ENCODE results near the gene NMT2. TPM values are rescaled to one million over a fixed set of nuclear protein-coding genes. Genes with fewer than 3 reads are reported as not detected.

NMT2 gene
- polyA plus RNA-seq, 1 donor from 2014 or later: 24.6 TPM

DNA sequence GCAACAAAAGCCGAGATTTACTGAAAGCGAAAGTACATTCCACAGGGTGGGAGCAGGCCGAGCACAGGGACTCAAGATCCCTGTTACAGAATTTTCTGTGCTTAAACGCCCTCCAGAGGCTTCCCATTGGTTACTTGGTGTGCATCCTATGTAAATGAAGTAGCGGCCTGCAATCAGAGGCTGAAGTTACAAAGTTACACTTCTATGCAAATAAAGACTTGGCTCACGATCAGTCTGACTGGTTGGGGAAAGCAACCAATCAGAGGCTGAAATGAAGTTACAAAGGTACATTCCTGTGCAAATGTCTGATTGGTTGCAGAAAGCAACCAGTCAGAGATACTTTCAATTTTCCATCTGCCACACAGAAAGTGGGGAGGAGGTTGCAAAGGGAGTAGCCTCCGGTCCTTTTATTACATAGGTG is 84.0 kb downstream of the NMT2 start:
- H3K4me2 ChIP-seq (ENCODE audit: low read length): no peak overlapping the region
- no peaks in the 10 kb centered on the region for H3F3A ChIP-seq (ENCODE audit: insufficient read depth, low read length, poor library complexity, severe bottlenecking)
- no peaks in the 10 kb centered on the region for H3K9me3 ChIP-seq (ENCODE audit: low read length)
- no peaks in the 10 kb centered on the region for H3K27me3 ChIP-seq (ENCODE audit: insufficient read depth, low read depth, low read length)
- H3K27ac ChIP-seq (ENCODE audit: low read length): no peak overlapping the region
- H3K9me2 ChIP-seq (ENCODE audit: insufficient read depth, low read length): no peaks in the 10 kb centered on the region
- H3K36me3 ChIP-seq (ENCODE audit: insufficient read depth, low read length): no peaks in the 10 kb centered on the region
- no peak overlapping the region for H3K4me3 ChIP-seq (ENCODE audit: low read length)
- no peak for TF ChIP-seq POLR2AphosphoS5 (IDR thresholded peaks at IDR 0.05)
- no peak for TF ChIP-seq SMC3 (conservative IDR thresholded peaks at IDR 0.05; ENCODE audit: poor library complexity)
- TF ChIP-seq, protein P1, sequence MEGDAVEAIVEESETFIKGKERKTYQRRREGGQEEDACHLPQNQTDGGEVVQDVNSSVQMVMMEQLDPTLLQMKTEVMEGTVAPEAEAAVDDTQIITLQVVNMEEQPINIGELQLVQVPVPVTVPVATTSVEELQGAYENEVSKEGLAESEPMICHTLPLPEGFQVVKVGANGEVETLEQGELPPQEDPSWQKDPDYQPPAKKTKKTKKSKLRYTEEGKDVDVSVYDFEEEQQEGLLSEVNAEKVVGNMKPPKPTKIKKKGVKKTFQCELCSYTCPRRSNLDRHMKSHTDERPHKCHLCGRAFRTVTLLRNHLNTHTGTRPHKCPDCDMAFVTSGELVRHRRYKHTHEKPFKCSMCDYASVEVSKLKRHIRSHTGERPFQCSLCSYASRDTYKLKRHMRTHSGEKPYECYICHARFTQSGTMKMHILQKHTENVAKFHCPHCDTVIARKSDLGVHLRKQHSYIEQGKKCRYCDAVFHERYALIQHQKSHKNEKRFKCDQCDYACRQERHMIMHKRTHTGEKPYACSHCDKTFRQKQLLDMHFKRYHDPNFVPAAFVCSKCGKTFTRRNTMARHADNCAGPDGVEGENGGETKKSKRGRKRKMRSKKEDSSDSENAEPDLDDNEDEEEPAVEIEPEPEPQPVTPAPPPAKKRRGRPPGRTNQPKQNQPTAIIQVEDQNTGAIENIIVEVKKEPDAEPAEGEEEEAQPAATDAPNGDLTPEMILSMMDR (IDR thresholded peaks at IDR 0.05; ENCODE audit: poor library complexity, severe bottlenecking): no peak
- no peak for TF ChIP-seq RAD21 (conservative IDR thresholded peaks at IDR 0.05)
- TF ChIP-seq, protein P2, sequence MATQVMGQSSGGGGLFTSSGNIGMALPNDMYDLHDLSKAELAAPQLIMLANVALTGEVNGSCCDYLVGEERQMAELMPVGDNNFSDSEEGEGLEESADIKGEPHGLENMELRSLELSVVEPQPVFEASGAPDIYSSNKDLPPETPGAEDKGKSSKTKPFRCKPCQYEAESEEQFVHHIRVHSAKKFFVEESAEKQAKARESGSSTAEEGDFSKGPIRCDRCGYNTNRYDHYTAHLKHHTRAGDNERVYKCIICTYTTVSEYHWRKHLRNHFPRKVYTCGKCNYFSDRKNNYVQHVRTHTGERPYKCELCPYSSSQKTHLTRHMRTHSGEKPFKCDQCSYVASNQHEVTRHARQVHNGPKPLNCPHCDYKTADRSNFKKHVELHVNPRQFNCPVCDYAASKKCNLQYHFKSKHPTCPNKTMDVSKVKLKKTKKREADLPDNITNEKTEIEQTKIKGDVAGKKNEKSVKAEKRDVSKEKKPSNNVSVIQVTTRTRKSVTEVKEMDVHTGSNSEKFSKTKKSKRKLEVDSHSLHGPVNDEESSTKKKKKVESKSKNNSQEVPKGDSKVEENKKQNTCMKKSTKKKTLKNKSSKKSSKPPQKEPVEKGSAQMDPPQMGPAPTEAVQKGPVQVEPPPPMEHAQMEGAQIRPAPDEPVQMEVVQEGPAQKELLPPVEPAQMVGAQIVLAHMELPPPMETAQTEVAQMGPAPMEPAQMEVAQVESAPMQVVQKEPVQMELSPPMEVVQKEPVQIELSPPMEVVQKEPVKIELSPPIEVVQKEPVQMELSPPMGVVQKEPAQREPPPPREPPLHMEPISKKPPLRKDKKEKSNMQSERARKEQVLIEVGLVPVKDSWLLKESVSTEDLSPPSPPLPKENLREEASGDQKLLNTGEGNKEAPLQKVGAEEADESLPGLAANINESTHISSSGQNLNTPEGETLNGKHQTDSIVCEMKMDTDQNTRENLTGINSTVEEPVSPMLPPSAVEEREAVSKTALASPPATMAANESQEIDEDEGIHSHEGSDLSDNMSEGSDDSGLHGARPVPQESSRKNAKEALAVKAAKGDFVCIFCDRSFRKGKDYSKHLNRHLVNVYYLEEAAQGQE (IDR thresholded peaks at IDR 0.05; ENCODE audit: borderline replicate concordance): no peak
- TF ChIP-seq EZH2 (IDR thresholded peaks at IDR 0.05; ENCODE audit: borderline replicate concordance, insufficient read depth, low read length, poor library complexity, severe bottlenecking): no peak
- TF ChIP-seq TAF1 (IDR thresholded peaks at IDR 0.05; ENCODE audit: low read depth): no peak
- TF ChIP-seq EP300 (conservative IDR thresholded peaks at IDR 0.05; ENCODE audit: poor library complexity, severe bottlenecking): no peak
- no peak for TF ChIP-seq MXI1 (conservative IDR thresholded peaks at IDR 0.05; ENCODE audit: poor library complexity, severe bottlenecking)
- H4K20me1 ChIP-seq (ENCODE audit: insufficient read depth): no peaks in the 10 kb centered on the region
- no peak overlapping the region for H2AFZ ChIP-seq (ENCODE audit: low read depth, low read length)
- no peak overlapping the region for H3K9ac ChIP-seq (ENCODE audit: low read length)
- no peaks in the 10 kb centered on the region for H3K79me2 ChIP-seq (replicated peaks; ENCODE audit: insufficient read depth, low read length)

DNA sequence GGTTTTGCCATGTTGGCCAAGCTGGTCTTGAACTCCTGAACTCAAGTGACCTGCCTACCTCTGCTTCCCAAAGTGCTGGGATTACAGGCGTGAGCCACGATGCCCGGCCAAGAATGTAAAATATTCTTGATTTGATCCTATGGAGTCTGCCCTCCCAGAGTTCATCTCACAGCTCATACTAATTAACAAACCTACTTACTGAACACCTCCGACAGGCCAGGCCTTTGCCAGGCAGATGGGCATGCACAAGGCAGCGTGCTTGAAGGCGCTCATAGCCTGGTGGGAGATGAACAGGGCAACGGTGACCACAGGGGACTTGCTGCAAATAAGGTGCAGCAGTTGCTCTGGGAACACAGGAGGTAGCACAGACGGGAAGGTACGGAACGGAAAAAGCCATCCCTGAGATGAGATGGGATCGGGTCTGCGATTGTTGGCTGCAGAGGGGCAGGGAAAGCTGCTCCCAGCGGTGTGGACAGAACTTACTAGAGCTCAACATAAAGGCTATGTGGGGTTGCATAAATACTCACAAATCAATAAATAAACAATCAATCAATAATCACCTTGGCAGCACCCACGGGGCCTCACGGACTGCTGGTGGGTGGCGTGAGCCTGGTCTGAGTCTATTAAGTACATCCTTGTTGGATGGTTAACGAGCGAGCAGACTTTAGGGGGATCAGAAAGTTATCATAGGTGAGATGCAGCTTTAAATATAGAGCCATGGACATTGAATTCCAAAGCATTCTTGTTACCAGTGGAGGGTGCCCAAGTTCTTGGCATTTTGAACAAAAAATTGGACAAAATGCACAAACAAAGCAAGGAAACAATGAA is 84.6 kb downstream of the NMT2 start:
- H3K9ac ChIP-seq (ENCODE audit: low read length): no peak overlapping the region
- H3F3A ChIP-seq (ENCODE audit: insufficient read depth, low read length, poor library complexity, severe bottlenecking): no peaks in the 10 kb centered on the region
- no peak overlapping the region for H3K27ac ChIP-seq (ENCODE audit: low read length)
- no peak overlapping the region for H3K4me3 ChIP-seq (ENCODE audit: low read length)
- H3K4me2 ChIP-seq (ENCODE audit: low read length): no peak overlapping the region
- H3K27me3 ChIP-seq (ENCODE audit: insufficient read depth, low read depth, low read length): no peaks in the 10 kb centered on the region
- no peaks in the 10 kb centered on the region for H3K79me2 ChIP-seq (replicated peaks; ENCODE audit: insufficient read depth, low read length)
- H3K9me2 ChIP-seq (ENCODE audit: insufficient read depth, low read length): no peaks in the 10 kb centered on the region
- H3K36me3 ChIP-seq (ENCODE audit: insufficient read depth, low read length): no peaks in the 10 kb centered on the region
- no peak for TF ChIP-seq MXI1 (conservative IDR thresholded peaks at IDR 0.05; ENCODE audit: poor library complexity, severe bottlenecking)
- no peak for TF ChIP-seq POLR2AphosphoS5 (IDR thresholded peaks at IDR 0.05)
- H2AFZ ChIP-seq (ENCODE audit: low read depth, low read length): no peak overlapping the region
- no peaks in the 10 kb centered on the region for H4K20me1 ChIP-seq (ENCODE audit: insufficient read depth)
- no peaks in the 10 kb centered on the region for H3K9me3 ChIP-seq (ENCODE audit: low read length)
